Neural cell (in vitro differentiated cells): ENCODE results near the gene LYRM2. TPM values are rescaled to one million over a fixed set of nuclear protein-coding genes. Genes with fewer than 3 reads are reported as not detected.

Experiments
- H2AFZ ChIP-seq: fragments of 200-600, 300-800 bp; sonication (generic), shearing (Covaris generic); 2 replicates; pipeline ENCODE4 v1.6.0; 2014; ENCODE audit warnings: low read depth, mild to moderate bottlenecking, antibody characterized with exemption, low read length, moderate library complexity
- H3F3A ChIP-seq: fragments of 200-600 bp; shearing (Covaris generic); 2 replicates; pipeline ENCODE4 v1.6.1; 2016; ENCODE audit warnings: mild to moderate bottlenecking, moderate library complexity, mixed read lengths, antibody characterized with exemption, low read length; ENCODE audit not compliant: insufficient read depth, poor library complexity, severe bottlenecking
- H3K27ac ChIP-seq: fragments of 200-600, 300-800 bp; sonication (generic), shearing (Covaris generic); 2 replicates; pipeline ENCODE4 v1.5.1; 2014; ENCODE audit warnings: mild to moderate bottlenecking, low read length, moderate library complexity
- H3K27me3 ChIP-seq: fragments of 300-800, 200-600 bp; sonication (generic), shearing (Covaris generic); 2 replicates; pipeline ENCODE4 v1.6.0; 2014; ENCODE audit warnings: mild to moderate bottlenecking, low read depth, low read length, moderate library complexity; ENCODE audit not compliant: insufficient read depth
- H3K36me3 ChIP-seq: fragments of 300-800, 200-600 bp; sonication (generic), shearing (Covaris generic); 2 replicates; pipeline ENCODE4 v1.5.1; 2014; ENCODE audit warnings: mild to moderate bottlenecking, antibody characterized with exemption, low read length, moderate library complexity; ENCODE audit not compliant: insufficient read depth
- H3K4me2 ChIP-seq: fragments of 300-800, 200-600 bp; sonication (generic), shearing (Covaris generic); 2 replicates; pipeline ENCODE4 v1.6.0; 2014; ENCODE audit warnings: mild to moderate bottlenecking, low read length
- H3K4me3 ChIP-seq: fragments of 300-800, 200-600 bp; sonication (generic), shearing (Covaris generic); 2 replicates; pipeline ENCODE4 v1.5.1; 2014; ENCODE audit warnings: mild to moderate bottlenecking, low read length, moderate library complexity
- H3K79me2 ChIP-seq: fragments of 200-600 bp; shearing (Covaris generic); replicated peaks from 2 replicates; pipeline ENCODE4 v1.6.0; 2014; ENCODE audit warnings: mild to moderate bottlenecking, low read length, moderate library complexity; ENCODE audit not compliant: insufficient read depth
- H3K9ac ChIP-seq: fragments of 300-800, 200-600 bp; sonication (generic), shearing (Covaris generic); 2 replicates; pipeline ENCODE4 v1.6.1; 2016; ENCODE audit warnings: mild to moderate bottlenecking, low read length, mixed read lengths
- H3K9me2 ChIP-seq: fragments of 200-600 bp; shearing (Covaris generic); 2 replicates; pipeline ENCODE4 v1.6.1; 2016; ENCODE audit warnings: mild to moderate bottlenecking, low read length, mixed read lengths; ENCODE audit not compliant: insufficient read depth
- H3K9me3 ChIP-seq: fragments of 200-600, 300-800 bp; sonication (generic), shearing (Covaris generic); 2 replicates; pipeline ENCODE4 v1.6.1; 2016; ENCODE audit warnings: mild to moderate bottlenecking, mixed run types, low read length, moderate library complexity, mixed read lengths
- H4K20me1 ChIP-seq: fragments of 200-600 bp; shearing (Covaris generic); 2 replicates; pipeline ENCODE4 v1.6.1; 2016; ENCODE audit warnings: mild to moderate bottlenecking, mixed run types; ENCODE audit not compliant: insufficient read depth
- CTCF ChIP-seq: fragments of 450-650 bp; IDR thresholded peaks from 2 replicates; pipeline ENCODE4 v1.5.1; 2014; ENCODE audit warnings: antibody characterized with exemption, mild to moderate bottlenecking, moderate library complexity; ENCODE audit not compliant: poor library complexity, severe bottlenecking
- EP300 ChIP-seq: fragments of 450-650 bp; conservative IDR thresholded peaks from 2 replicates; pipeline ENCODE4 v1.6.1; 2014; ENCODE audit warnings: antibody characterized with exemption, mild to moderate bottlenecking, moderate library complexity; ENCODE audit not compliant: poor library complexity, severe bottlenecking
- EZH2 ChIP-seq: fragments of 200-600, 300-800 bp; shearing (Covaris generic), sonication (generic); IDR thresholded peaks from 2 replicates; pipeline ENCODE4 v1.6.1; 2014; ENCODE audit warnings: antibody characterized with exemption, low read length, borderline replicate concordance, mild to moderate bottlenecking; ENCODE audit not compliant: insufficient read depth, poor library complexity, severe bottlenecking
- MXI1 ChIP-seq: fragments of 450-650 bp; conservative IDR thresholded peaks from 2 replicates; pipeline ENCODE4 v1.6.1; 2014; ENCODE audit warnings: antibody characterized with exemption, mild to moderate bottlenecking; ENCODE audit not compliant: poor library complexity, severe bottlenecking
- POLR2AphosphoS5 ChIP-seq: IDR thresholded peaks from 2 replicates; pipeline ENCODE4 v1.6.1; 2012
- RAD21 ChIP-seq: fragments of 450-650 bp; conservative IDR thresholded peaks from 2 replicates; pipeline ENCODE4 v1.6.1; 2014; ENCODE audit warnings: antibody characterized with exemption, mild to moderate bottlenecking, moderate library complexity
- SMC3 ChIP-seq: fragments of 450-650 bp; conservative IDR thresholded peaks from 2 replicates; pipeline ENCODE4 v1.6.1; 2014; ENCODE audit warnings: antibody characterized with exemption, mild to moderate bottlenecking, moderate library complexity; ENCODE audit not compliant: poor library complexity
- TAF1 ChIP-seq: IDR thresholded peaks from 2 replicates; pipeline ENCODE4 v1.6.1; 2012; ENCODE audit warnings: low read depth
- polyA plus RNA-seq: library from polyadenylated mRNA; depleted of rRNA; stranded (reverse); fragments of >200 nt; gene quantifications from 2 replicates; pipeline ENCODE4 v1.2.3, GENCODE V29; 2014
- TF ChIP-seq, protein P1 (sequence below): IDR thresholded peaks from 2 replicates; pipeline ENCODE4 v1.6.1; 2012; ENCODE audit warnings: borderline replicate concordance

Gene LYRM2
- polyA plus RNA-seq, 1 donor from 2014 or later = 25.5 TPM

DNA sequence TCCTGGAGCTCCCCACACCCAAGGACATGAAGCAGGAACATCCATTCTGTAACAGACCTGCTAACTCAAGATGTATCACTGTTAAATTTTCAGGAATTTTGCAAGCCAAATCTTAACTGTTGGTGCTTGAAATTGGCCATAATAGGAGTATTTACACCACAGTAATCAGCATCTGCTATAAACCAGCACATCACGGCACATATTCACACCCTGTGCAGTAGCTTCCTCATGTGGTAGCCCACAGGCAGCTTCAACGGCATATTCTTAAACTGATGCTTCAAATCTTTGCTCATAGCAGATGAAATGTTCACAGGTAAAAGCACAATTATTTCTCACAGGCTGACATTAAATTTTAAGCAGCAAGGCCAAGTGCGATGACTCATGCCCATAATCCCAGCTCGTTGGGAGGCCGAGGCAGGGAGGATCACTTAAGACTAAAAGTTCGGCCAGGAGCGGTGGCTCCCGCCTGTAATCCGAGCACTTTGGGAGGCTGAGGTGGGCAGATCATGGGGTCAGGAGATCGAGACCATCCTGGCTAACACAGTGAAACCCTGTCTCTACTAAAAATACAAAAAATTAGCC, 43.5 kb upstream of the LYRM2 start:
- Histone ChIP-seq H3K27me3 (no peaks in the 10 kb centered on the region), H3K79me2 (no peaks in the 10 kb centered on the region), H3K36me3 (peaks cover 9% of the 10 kb centered on the region), H2AFZ (no peak overlapping the region), H3F3A (no peaks in the 10 kb centered on the region), H3K9me3 (no peaks in the 10 kb centered on the region), H3K9me2 (no peaks in the 10 kb centered on the region), H3K4me3 (no peak overlapping the region), H4K20me1 (no peaks in the 10 kb centered on the region), H3K27ac (no peak overlapping the region), H3K4me2 (no peak overlapping the region), H3K9ac (no peak overlapping the region)
- TF ChIP-seq RAD21 (no peak), CTCF (no peak), POLR2AphosphoS5 (no peak), EZH2 (no peak), TAF1 (no peak), MXI1 (no peak), SMC3 (no peak), EP300 (no peak)
- TF ChIP-seq, protein P1, sequence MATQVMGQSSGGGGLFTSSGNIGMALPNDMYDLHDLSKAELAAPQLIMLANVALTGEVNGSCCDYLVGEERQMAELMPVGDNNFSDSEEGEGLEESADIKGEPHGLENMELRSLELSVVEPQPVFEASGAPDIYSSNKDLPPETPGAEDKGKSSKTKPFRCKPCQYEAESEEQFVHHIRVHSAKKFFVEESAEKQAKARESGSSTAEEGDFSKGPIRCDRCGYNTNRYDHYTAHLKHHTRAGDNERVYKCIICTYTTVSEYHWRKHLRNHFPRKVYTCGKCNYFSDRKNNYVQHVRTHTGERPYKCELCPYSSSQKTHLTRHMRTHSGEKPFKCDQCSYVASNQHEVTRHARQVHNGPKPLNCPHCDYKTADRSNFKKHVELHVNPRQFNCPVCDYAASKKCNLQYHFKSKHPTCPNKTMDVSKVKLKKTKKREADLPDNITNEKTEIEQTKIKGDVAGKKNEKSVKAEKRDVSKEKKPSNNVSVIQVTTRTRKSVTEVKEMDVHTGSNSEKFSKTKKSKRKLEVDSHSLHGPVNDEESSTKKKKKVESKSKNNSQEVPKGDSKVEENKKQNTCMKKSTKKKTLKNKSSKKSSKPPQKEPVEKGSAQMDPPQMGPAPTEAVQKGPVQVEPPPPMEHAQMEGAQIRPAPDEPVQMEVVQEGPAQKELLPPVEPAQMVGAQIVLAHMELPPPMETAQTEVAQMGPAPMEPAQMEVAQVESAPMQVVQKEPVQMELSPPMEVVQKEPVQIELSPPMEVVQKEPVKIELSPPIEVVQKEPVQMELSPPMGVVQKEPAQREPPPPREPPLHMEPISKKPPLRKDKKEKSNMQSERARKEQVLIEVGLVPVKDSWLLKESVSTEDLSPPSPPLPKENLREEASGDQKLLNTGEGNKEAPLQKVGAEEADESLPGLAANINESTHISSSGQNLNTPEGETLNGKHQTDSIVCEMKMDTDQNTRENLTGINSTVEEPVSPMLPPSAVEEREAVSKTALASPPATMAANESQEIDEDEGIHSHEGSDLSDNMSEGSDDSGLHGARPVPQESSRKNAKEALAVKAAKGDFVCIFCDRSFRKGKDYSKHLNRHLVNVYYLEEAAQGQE = no peak

GRCh38 chr6:89680551-89680950, 42.0 kb upstream of the LYRM2 start:
- Histone ChIP-seq H3K79me2 (no peaks in the 10 kb centered on the region), H3K9me2 (no peaks in the 10 kb centered on the region), H3K9me3 (no peaks in the 10 kb centered on the region), H4K20me1 (no peaks in the 10 kb centered on the region), H3K36me3 (peaks cover 9% of the 10 kb centered on the region), H3F3A (no peaks in the 10 kb centered on the region), H3K27ac (no peak overlapping the region), H3K4me3 (no peak overlapping the region), H3K9ac (no peak overlapping the region), H3K27me3 (no peaks in the 10 kb centered on the region), H2AFZ (no peak overlapping the region), H3K4me2 (no peak overlapping the region)
- TF ChIP-seq RAD21 = no peak
- TF ChIP-seq CTCF = no peak
- TF ChIP-seq SMC3 = no peak
- TF ChIP-seq TAF1 = no peak
- no peak for TF ChIP-seq EZH2
- TF ChIP-seq MXI1 = no peak
- TF ChIP-seq POLR2AphosphoS5 = no peak
- TF ChIP-seq, protein P1 = no peak
- no peak for TF ChIP-seq EP300
